ENCODE measurements around the gene ARL4C. TPM values are rescaled to one million over a fixed set of nuclear protein-coding genes. Genes with fewer than 3 reads are reported as not detected.

Gene ARL4C
- total RNA-seq, 1 donor from 2014 or later, result 2.7 TPM

DNA sequence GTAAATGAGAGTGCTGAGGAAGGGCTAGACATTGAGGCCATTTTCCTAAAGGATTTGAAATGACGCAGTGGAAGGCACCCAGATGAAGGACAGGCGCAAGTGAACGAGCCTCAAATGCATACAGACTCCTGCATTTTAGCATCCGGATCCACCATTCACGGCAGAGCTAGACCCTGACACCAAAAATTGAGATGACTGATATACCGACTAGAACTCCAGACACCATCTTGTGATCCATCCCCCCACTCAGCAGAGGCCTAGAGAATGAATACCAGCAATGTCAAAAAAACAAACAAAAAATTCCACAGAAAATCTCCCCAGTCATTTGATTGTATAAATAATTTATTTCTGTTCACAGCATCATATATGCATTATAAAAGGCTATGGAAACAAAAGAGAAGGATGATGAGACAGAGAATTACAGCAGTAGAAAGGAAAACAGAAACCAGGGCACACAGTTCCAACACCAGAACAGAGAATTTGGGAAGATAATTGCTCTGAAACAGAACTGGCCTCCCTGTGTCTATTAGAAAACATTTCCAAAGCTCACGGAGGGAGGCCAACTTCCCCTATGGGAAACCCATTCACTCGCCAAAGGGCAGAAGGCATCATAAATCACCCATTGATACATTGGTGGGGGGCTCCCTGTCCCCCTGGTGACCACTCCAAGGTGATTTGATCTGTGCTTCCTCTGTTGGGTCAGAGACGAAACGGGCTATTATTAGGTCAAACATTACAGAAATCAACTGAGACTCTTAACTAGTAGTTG lies 4.0 kb downstream of the ARL4C start:
- no peak for TF ChIP-seq CTCF (IDR thresholded peaks at IDR 0.05; ENCODE audit: borderline replicate concordance)
- Histone ChIP-seq H3K4me1 (peaks cover 35% of the 10 kb centered on the region), H3K9me3 (replicated peaks) (no peaks in the 10 kb centered on the region), H3K27me3 (ENCODE audit: low read depth) (peaks cover 38% of the 10 kb centered on the region), H3K27ac (replicated peaks) (no peak overlapping the region), H3K4me3 (no peak overlapping the region), H3K36me3 (no peaks in the 10 kb centered on the region)
- no peak for DNase-seq
- intact Hi-C loops (cut with micrococcal nuclease), result no loop called here

DNA sequence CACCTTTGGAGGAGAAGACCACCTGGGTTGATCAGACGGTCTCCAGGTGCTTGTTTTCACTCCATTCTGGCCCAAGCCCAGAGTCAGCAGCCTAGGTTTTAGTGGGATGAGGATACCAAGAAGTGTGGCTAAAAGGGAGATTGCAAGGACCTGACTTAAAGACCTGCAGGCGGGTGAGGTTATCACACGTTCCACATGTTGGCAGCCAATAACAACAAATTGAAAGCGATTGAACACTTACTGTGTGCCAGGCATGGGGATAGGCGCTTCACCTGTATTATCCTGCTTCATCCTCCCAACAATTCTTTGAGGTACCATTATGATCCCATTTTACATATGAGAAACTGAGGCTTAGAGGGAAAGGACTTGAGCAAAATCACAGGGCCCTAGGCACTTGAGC lies 5.0 kb downstream of the ARL4C start:
- Histone ChIP-seq H3K27me3 (ENCODE audit: low read depth) (peaks cover 38% of the 10 kb centered on the region), H3K4me1 (peaks cover 29% of the 10 kb centered on the region), H3K36me3 (no peaks in the 10 kb centered on the region), H3K9me3 (replicated peaks) (no peaks in the 10 kb centered on the region), H3K27ac (replicated peaks) (no peak overlapping the region), H3K4me3 (no peak overlapping the region)
- no peak for DNase-seq
- intact Hi-C loops (cut with micrococcal nuclease), result no loop called here
- TF ChIP-seq CTCF (IDR thresholded peaks at IDR 0.05; ENCODE audit: borderline replicate concordance), result no peak

DNA sequence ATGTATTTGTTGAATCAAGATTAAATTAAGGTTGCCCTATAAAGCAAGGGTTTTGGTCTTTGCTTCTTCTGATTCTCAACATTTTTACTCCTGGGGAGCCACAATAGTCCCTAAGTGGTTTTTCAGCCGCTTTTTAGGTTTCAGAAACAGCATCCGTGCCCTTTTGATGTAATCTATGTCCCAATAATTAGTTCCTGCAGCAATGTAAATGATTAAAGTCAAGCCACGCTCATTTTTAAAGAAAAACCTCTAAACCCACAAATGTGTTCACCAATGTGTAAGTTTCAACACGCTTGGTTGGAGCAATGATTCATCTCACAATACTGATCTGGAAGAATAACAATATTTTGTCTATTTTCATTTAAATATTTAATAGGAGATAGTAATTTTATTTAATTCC lies 5.6 kb downstream of the ARL4C start:
- intact Hi-C loops (cut with micrococcal nuclease), result no loop called here
- no peak for DNase-seq

GRCh38 chr2:234490271-234491091 lies 6.4 kb downstream of the ARL4C start:
- TF ChIP-seq CTCF (IDR thresholded peaks at IDR 0.05; ENCODE audit: borderline replicate concordance), result no peak
- DNase-seq, result no peak
- H3K9me3 ChIP-seq (replicated peaks), result no peaks in the 10 kb centered on the region
- H3K27me3 ChIP-seq (ENCODE audit: low read depth), result peaks cover 40% of the 10 kb centered on the region
- peaks cover 20% of the 10 kb centered on the region for H3K4me1 ChIP-seq
- intact Hi-C loops (cut with micrococcal nuclease), result no loop called here
- no peaks in the 10 kb centered on the region for H3K36me3 ChIP-seq
- H3K27ac ChIP-seq (replicated peaks), result no peak overlapping the region
- no peak overlapping the region for H3K4me3 ChIP-seq

More for the DNA sequence above, 5.6 kb downstream of the ARL4C start:
- Histone ChIP-seq H3K27ac (replicated peaks) (no peak overlapping the region), H3K4me3 (no peak overlapping the region), H3K27me3 (ENCODE audit: low read depth) (peaks cover 38% of the 10 kb centered on the region), H3K36me3 (no peaks in the 10 kb centered on the region), H3K9me3 (replicated peaks) (no peaks in the 10 kb centered on the region), H3K4me1 (peaks cover 28% of the 10 kb centered on the region)
- no peak for TF ChIP-seq CTCF (IDR thresholded peaks at IDR 0.05; ENCODE audit: borderline replicate concordance)

DNA sequence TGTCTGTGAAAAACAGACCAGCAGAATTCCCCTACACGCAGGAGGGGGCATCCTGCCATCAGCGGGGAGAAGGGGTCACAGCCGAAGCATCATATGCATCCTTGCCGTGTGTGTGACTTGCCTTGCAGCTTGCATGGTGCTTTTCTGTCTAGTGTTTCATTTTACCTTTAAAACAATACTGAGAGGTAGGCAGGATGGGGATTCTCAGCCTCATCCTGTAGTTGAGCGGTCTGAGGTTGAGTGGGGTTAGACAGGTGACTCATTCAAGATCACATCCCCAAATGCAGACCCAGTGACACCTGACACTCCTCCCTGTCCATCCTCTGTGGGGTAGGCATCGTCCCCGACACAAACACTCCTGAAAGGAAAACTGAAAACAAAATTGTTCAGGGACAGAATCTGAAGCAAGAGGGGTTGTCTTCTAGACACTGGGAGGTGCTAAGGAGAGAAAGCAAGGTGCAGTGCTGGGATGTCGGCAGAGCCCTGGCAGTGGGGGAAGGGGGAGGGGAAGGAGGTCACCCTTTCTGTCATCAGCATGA lies 7.9 kb downstream of the ARL4C start:
- Histone ChIP-seq H3K4me3 (no peak overlapping the region), H3K27ac (replicated peaks) (no peak overlapping the region), H3K27me3 (ENCODE audit: low read depth) (peaks cover 46% of the 10 kb centered on the region), H3K4me1 (peaks cover 5% of the 10 kb centered on the region), H3K9me3 (replicated peaks) (no peaks in the 10 kb centered on the region), H3K36me3 (no peaks in the 10 kb centered on the region)
- DNase-seq, result no peak
- intact Hi-C loops (cut with micrococcal nuclease), result no loop called here
- TF ChIP-seq CTCF (IDR thresholded peaks at IDR 0.05; ENCODE audit: borderline replicate concordance), result no peak

Data from left ventricle myocardium inferior (tissue), 1 donor.